ENCODE data around the gene STYXL1. TPM values are rescaled to one million over a fixed set of nuclear protein-coding genes. Genes with fewer than 3 reads are reported as not detected.
"Not testable (repeated sequence)": the region's sequence is repeated elsewhere in the genome, so short reads cannot be mapped to it uniquely, and the experiment has no call there.

Gene STYXL1
- total RNA-seq, 1 experiment from 2014 or later, result 49.3 TPM

- Mint-ChIP-seq H3K27ac (ENCODE audit: low read depth, unreplicated experiment) (no peak overlapping the region), H3K9me3 (ENCODE audit: unreplicated experiment) (no peaks in the 10 kb centered on the region), H3K36me3 (ENCODE audit: insufficient read depth, unreplicated experiment) (peaks cover 19% of the 10 kb centered on the region), H3K27me3 (ENCODE audit: insufficient read depth, unreplicated experiment) (no peaks in the 10 kb centered on the region), H3K4me1 (ENCODE audit: insufficient read depth, unreplicated experiment) (peaks cover 13% of the 10 kb centered on the region), H3K4me3 (ENCODE audit: unreplicated experiment) (no peak overlapping the region)
- ChIA-PET CTCF (interaction anchor here (2.9 kb wide), 1 partner anchor 20 kb away, joined by 9 read pairs; no protein-coding TSS in a partner anchor), POLR2A (interaction anchor here (1.1 kb wide), 1 partner anchor 10 kb away, joined by 3 read pairs; no protein-coding TSS in a partner anchor)
- intact Hi-C loops (cut with micrococcal nuclease), result no loop called here
- no TSS peak for BruUV-seq (replicated peaks)
- DNase-seq (ENCODE audit: unreplicated experiment), result no peak
- no peak for TF ChIP-seq CTCF (IDR thresholded peaks at IDR 0.05; ENCODE audit: unreplicated experiment)
Observed at GRCh38 chr7:76040126-76040525, 7.7 kb downstream of the STYXL1 start.

GRCh38 chr7:76037310-76037709, 10.5 kb downstream of the STYXL1 start:
- no TSS peak for BruUV-seq (replicated peaks)
- H3K27me3 Mint-ChIP-seq (ENCODE audit: insufficient read depth, unreplicated experiment), result no peaks in the 10 kb centered on the region
- CTCF ChIA-PET, result interaction anchor here (0.9 to 2.1 kb wide), 3 partner anchors 17 to 141 kb away, joined by 3 to 5 read pairs (median 5); no protein-coding TSS in a partner anchor
- TF ChIP-seq CTCF (IDR thresholded peaks at IDR 0.05; ENCODE audit: unreplicated experiment), result no peak
- POLR2A ChIA-PET, result interaction anchor here (0.7 to 1.7 kb wide), 2 partner anchors 10 to 121 kb away, joined by 3 to 8 read pairs; partner anchors contain the start of genes MDH2 and STYXL1
- no peak overlapping the region for H3K4me3 Mint-ChIP-seq (ENCODE audit: unreplicated experiment)
- peak; percentile 65 for DNase-seq (ENCODE audit: unreplicated experiment)
- no peaks in the 10 kb centered on the region for H3K9me3 Mint-ChIP-seq (ENCODE audit: unreplicated experiment)
- peaks cover 9% of the 10 kb centered on the region for H3K4me1 Mint-ChIP-seq (ENCODE audit: insufficient read depth, unreplicated experiment)
- intact Hi-C loops (cut with micrococcal nuclease), result no loop called here
- H3K36me3 Mint-ChIP-seq (ENCODE audit: insufficient read depth, unreplicated experiment), result peaks cover 19% of the 10 kb centered on the region
- no peak overlapping the region for H3K27ac Mint-ChIP-seq (ENCODE audit: low read depth, unreplicated experiment)

GRCh38 chr7:76031964-76032363, 15.8 kb downstream of the STYXL1 start:
- Mint-ChIP-seq H3K27ac (ENCODE audit: low read depth, unreplicated experiment) (no peak overlapping the region), H3K36me3 (ENCODE audit: insufficient read depth, unreplicated experiment) (peaks cover 4% of the 10 kb centered on the region), H3K4me1 (ENCODE audit: insufficient read depth, unreplicated experiment) (no peaks in the 10 kb centered on the region), H3K4me3 (ENCODE audit: unreplicated experiment) (no peak overlapping the region), H3K9me3 (ENCODE audit: unreplicated experiment) (no peaks in the 10 kb centered on the region), H3K27me3 (ENCODE audit: insufficient read depth, unreplicated experiment) (no peaks in the 10 kb centered on the region)
- DNase-seq (ENCODE audit: unreplicated experiment), result no peak
- intact Hi-C loops (cut with micrococcal nuclease), result no loop called here
- no TSS peak for BruUV-seq (replicated peaks)
- TF ChIP-seq CTCF (IDR thresholded peaks at IDR 0.05; ENCODE audit: unreplicated experiment), result no peak
- ChIA-PET POLR2A (no interaction called here), CTCF (interaction anchor here (0.6 kb wide), 1 partner anchor 10 kb away, joined by 4 read pairs; no protein-coding TSS in a partner anchor)

GRCh38 chr7:76029682-76030081, 18.1 kb downstream of the STYXL1 start:
- H3K27me3 Mint-ChIP-seq (ENCODE audit: insufficient read depth, unreplicated experiment); H3K4me1 Mint-ChIP-seq (ENCODE audit: insufficient read depth, unreplicated experiment); H3K9me3 Mint-ChIP-seq (ENCODE audit: unreplicated experiment); DNase-seq (ENCODE audit: unreplicated experiment); intact Hi-C loops (cut with micrococcal nuclease); H3K27ac Mint-ChIP-seq (ENCODE audit: low read depth, unreplicated experiment); BruUV-seq (replicated peaks); H3K4me3 Mint-ChIP-seq (ENCODE audit: unreplicated experiment): not testable (repeated sequence)
- peaks cover 21% of the 10 kb centered on the region for H3K36me3 Mint-ChIP-seq (ENCODE audit: insufficient read depth, unreplicated experiment)
- CTCF ChIA-PET, result interaction anchor here (1.6 kb wide), 1 partner anchor 9 kb away, joined by 10 read pairs; no protein-coding TSS in a partner anchor
- POLR2A ChIA-PET, result interaction anchor here (0.9 kb wide), 1 partner anchor 138 kb away, joined by 4 read pairs; no protein-coding TSS in a partner anchor
